ENCODE results near the gene SPRR2B. TPM values are rescaled to one million over a fixed set of nuclear protein-coding genes. Genes with fewer than 3 reads are reported as not detected.

Gene SPRR2B
- total and polyA plus RNA-seq, 12 donors = not detected

DNA sequence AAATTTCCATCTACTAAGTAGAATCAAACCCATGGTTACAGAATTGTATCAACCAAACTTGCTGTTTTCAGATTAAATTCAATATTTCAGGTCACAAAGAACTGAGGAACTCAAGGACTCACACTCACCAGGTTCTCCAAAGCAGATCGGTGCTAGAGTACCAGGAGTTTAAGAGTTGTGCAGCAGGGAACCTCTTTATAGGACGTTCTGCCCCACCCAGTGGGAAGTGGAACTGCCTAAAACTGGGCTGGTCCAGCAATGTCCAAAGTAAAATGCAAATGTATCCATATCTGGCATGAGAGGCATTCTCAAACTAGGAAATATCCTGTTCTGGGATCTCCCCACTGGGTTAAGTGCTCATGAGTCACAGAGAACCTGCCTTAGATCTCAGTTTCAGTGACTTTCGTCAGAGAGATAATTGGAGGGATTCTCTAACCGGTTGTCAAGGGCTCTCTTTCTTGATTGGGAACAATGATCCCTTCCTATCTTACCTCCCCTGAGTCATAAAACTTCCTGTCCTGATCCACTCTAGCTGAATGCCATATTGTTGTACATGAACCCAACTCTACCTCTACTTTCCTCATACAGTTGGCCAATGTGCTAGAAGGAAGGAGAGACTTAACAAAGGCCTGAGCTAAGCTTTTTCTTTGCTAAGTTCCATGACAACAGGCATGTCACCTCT lies 30.3 kb downstream of the SPRR2B start, which contains the start of gene SPRR2D:
SPRR2D (minus strand) TSS at position 171 of the 682 bp plus-strand sequence. CDS start 774 bp downstream, outside the sequence.
- TF ChIP-seq, protein P1, sequence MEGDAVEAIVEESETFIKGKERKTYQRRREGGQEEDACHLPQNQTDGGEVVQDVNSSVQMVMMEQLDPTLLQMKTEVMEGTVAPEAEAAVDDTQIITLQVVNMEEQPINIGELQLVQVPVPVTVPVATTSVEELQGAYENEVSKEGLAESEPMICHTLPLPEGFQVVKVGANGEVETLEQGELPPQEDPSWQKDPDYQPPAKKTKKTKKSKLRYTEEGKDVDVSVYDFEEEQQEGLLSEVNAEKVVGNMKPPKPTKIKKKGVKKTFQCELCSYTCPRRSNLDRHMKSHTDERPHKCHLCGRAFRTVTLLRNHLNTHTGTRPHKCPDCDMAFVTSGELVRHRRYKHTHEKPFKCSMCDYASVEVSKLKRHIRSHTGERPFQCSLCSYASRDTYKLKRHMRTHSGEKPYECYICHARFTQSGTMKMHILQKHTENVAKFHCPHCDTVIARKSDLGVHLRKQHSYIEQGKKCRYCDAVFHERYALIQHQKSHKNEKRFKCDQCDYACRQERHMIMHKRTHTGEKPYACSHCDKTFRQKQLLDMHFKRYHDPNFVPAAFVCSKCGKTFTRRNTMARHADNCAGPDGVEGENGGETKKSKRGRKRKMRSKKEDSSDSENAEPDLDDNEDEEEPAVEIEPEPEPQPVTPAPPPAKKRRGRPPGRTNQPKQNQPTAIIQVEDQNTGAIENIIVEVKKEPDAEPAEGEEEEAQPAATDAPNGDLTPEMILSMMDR (IDR thresholded peaks at IDR 0.05) = no peak
- no peaks in the 10 kb centered on the region for H3K36me3 ChIP-seq
- peaks cover 0 to 3% (median 0%) of the 10 kb centered on the region in 11 donors for H3K9me3 ChIP-seq
- 56 to 59% methylated on average over 4 of the region's 4 CpGs for WGBS, 2 donors
- no peak for DNase-seq
- no peak within 1 kb of the TSS for H3K4me3 ChIP-seq
- H3K4me1 ChIP-seq = no peaks in the 10 kb centered on the region
- intact Hi-C loops (cut with DNase I) = no loop called here
- no peak for ATAC-seq
- H3K27ac ChIP-seq = no peak within 1 kb of the TSS
- peaks cover 0 to 11% (median 0%) of the 10 kb centered on the region in 7 donors for H3K27me3 ChIP-seq

DNA sequence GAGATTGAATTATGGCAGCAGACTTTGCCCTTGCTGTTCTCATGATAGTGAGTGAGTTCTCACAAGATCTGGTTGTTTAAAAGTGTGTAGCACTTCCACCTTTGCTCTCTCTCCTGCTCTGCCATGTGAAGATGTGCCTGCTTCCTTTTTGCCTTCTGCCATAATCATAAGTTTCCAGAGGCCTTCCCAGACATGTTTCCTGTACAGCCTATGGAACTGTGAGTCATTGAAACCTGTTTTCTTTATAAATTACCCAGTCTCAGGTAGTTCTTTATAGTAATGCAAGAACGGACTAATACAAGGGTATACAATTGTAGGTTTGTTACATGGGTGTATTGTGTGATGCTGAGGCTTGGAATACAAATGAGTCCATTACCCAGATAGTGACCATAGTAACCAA lies 36.2 kb downstream of the SPRR2B start:
- DNase-seq (no peak), ATAC-seq (no peak)
- Histone ChIP-seq H3K36me3 (no peaks in the 10 kb centered on the region), H3K27me3 (peaks cover 0 to 6% (median 0%) of the 10 kb centered on the region in 7 donors), H3K9me3 (peaks cover 0 to 3% (median 0%) of the 10 kb centered on the region in 11 donors), H3K27ac (no peak overlapping the region), H3K4me1 (no peaks in the 10 kb centered on the region), H3K4me3 (no peak overlapping the region)
- TF ChIP-seq, protein P1 (IDR thresholded peaks at IDR 0.05) = no peak
- intact Hi-C loops (cut with DNase I) = no loop called here
- 80 to 88% methylated on average over 1 of the region's 1 CpG for WGBS, 2 donors

DNA sequence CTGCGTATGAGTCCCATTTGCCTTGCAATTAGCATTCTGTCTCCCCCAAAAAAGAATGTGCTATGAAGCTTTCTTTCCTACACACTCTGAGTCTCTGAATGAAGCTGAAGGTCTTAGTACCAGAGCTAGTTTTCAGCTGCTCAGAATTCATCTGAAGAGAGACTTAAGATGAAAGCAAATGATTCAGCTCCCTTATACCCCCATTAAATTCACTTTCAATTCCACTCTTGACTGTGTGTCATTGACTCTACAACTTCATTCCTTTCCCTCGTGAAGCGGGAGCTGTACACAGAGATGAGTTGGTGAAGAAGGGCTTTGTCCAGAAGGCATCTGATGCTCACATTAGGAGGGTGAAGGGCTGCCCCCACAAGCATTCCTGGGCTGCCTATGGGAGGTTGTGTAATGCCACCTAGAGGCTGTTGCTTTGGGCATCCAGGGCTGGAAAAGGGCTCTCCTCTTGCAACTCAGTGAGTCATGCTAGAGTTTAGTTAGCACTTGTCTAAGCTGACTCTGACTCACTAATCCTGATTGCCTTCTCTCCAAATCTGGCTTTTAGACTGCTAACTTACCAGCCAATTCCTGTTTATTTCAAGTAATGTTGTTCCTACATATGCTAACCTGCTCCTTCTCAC lies 38.6 kb downstream of the SPRR2B start:
- intact Hi-C loops (cut with DNase I) = no loop called here
- peaks cover 0 to 6% (median 0%) of the 10 kb centered on the region in 7 donors for H3K27me3 ChIP-seq
- ATAC-seq (no peak), DNase-seq (no peak)
- TF ChIP-seq, protein P1 (IDR thresholded peaks at IDR 0.05) = no peak
- H3K9me3 ChIP-seq = peaks cover 0 to 4% (median 0%) of the 10 kb centered on the region in 11 donors
- no peak overlapping the region for H3K4me3 ChIP-seq
- no peaks in the 10 kb centered on the region for H3K36me3 ChIP-seq
- no peaks in the 10 kb centered on the region for H3K4me1 ChIP-seq
- H3K27ac ChIP-seq = no peak overlapping the region
- WGBS, 2 donors = 39 to 45% methylated on average over 3 of the region's 3 CpGs

DNA sequence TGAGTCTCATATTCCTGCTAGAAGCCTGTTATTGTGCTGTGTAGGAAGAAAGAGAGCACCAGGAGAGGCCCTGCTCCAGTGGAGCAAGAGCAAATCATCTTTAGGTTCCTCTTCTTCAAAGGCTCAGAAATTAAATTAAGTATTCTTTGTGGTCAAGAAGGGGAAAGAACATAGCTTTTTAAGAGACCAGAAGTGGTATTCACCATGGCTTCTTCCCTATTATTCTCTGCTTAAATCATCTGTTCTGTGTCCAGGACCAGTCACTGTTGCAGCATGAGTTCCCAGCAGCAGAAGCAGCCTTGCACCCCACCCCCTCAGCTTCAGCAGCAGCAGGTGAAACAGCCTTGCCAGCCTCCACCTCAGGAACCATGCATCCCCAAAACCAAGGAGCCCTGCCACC lies 39.3 kb downstream of the SPRR2B start:
- ATAC-seq (no peak), DNase-seq (no peak)
- H3K4me1 ChIP-seq = no peaks in the 10 kb centered on the region
- peaks cover 0 to 4% (median 0%) of the 10 kb centered on the region in 11 donors for H3K9me3 ChIP-seq
- intact Hi-C loops (cut with DNase I) = no loop called here
- no peak overlapping the region for H3K4me3 ChIP-seq
- no peak overlapping the region for H3K27ac ChIP-seq
- H3K36me3 ChIP-seq = no peaks in the 10 kb centered on the region
- peaks cover 0 to 6% (median 0%) of the 10 kb centered on the region in 7 donors for H3K27me3 ChIP-seq
- TF ChIP-seq, protein P1 (IDR thresholded peaks at IDR 0.05) = no peak

All from heart right ventricle (tissue), 16 donors.